Osteoblast (primary cell): ENCODE results near the gene PARD3. TPM values are rescaled to one million over a fixed set of nuclear protein-coding genes. Genes with fewer than 3 reads are reported as not detected.

ENCODE experiments used
- DNase-seq: peaks from one replicate; pipeline ENCODE4 v3.0.0; 2011; ENCODE audit warnings: low spot score, mixed read lengths; ENCODE audit not compliant: insufficient read length; ENCODE audit errors: missing footprints
- H2AFZ ChIP-seq: 2 replicates; pipeline ENCODE4 v1.6.0; 2011; ENCODE audit warnings: mild to moderate bottlenecking, low read length
- H3K27ac ChIP-seq: 2 replicates; pipeline ENCODE4 v1.5.1; 2011; ENCODE audit warnings: mild to moderate bottlenecking, low read depth, low read length, moderate library complexity
- H3K27me3 ChIP-seq: 2 replicates; pipeline ENCODE4 v1.6.0; 2012; ENCODE audit warnings: mild to moderate bottlenecking, control low read depth, inconsistent platforms, low read length, moderate library complexity; ENCODE audit not compliant: insufficient read depth
- H3K36me3 ChIP-seq: 2 replicates; pipeline ENCODE4 v1.5.1; 2011; ENCODE audit warnings: mild to moderate bottlenecking, low read length, control low read depth, moderate library complexity; ENCODE audit not compliant: insufficient read depth
- H3K4me1 ChIP-seq: 2 replicates; pipeline ENCODE4 v1.5.1; 2011; ENCODE audit warnings: mild to moderate bottlenecking, low read length, control low read depth, moderate library complexity; ENCODE audit not compliant: insufficient read depth
- H3K4me2 ChIP-seq: 2 replicates; pipeline ENCODE4 v1.6.0; 2011; ENCODE audit warnings: mild to moderate bottlenecking, low read length; ENCODE audit not compliant: insufficient read depth
- H3K4me3 ChIP-seq: fragments of 200-600 bp; sonication (generic); 3 replicates; pipeline ENCODE4 v1.5.1; 2012; ENCODE audit warnings: mild to moderate bottlenecking, low read length, inconsistent platforms; ENCODE audit not compliant: insufficient read depth
- H3K79me2 ChIP-seq: 2 replicates; pipeline ENCODE4 v1.6.0; 2012; ENCODE audit warnings: mild to moderate bottlenecking, low read length, control low read depth, inconsistent platforms; ENCODE audit not compliant: insufficient read depth
- H3K9me3 ChIP-seq: 2 replicates; pipeline ENCODE4 v1.5.1; 2011; ENCODE audit warnings: low read depth, low read length, control low read depth
- H4K20me1 ChIP-seq: 2 replicates; pipeline ENCODE4 v1.6.0; 2012; ENCODE audit warnings: mild to moderate bottlenecking, low read length, control low read depth; ENCODE audit not compliant: insufficient read depth
- CTCF ChIP-seq: IDR thresholded peaks from 2 replicates; pipeline ENCODE4 v1.5.1; 2011; ENCODE audit warnings: mild to moderate bottlenecking, low read depth, low read length, moderate library complexity; ENCODE audit errors: extremely low read depth
- total RNA-seq: library from RNA; depleted of rRNA; stranded (reverse); fragments of >200 nt; gene quantifications from 2 replicates; pipeline ENCODE4 v1.2.3, GENCODE V29; 2012

PARD3 gene
- total RNA-seq, 1 donor: 71.7 TPM

DNA sequence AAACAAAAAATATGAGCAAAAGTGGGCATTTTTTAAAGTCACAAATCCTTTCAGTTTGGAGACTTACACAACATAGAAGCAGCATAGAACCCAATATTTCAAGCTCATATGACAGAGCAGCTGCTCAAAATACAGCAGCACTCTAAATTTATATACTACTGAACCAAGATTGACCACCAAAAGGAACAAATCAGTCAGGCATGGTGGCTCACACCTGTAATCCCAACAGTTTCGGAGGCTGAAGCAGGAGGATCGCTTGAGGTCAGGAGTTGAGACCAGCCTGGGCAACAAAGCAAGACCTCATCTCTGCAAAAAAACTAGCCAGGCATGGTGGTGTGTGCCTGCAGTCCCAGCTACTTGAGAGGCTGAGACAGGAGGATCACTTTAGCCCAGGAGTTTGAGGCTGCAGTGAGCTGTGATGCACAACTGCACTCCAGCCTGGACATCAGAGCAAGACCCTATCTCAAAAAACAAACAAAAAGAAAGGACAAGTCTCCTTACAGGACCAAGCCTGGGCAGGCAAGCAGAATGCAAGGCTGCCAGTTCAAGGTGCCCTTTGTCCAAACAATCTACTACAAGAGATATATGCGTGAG lies 40.0 kb downstream of the PARD3 start:
- DNase-seq: no peak
- Histone ChIP-seq H3K27ac (no peak overlapping the region), H2AFZ (no peak overlapping the region), H3K9me3 (no peaks in the 10 kb centered on the region), H3K4me2 (no peak overlapping the region), H3K27me3 (no peaks in the 10 kb centered on the region), H4K20me1 (peaks cover 23% of the 10 kb centered on the region), H3K4me1 (peaks cover 4% of the 10 kb centered on the region), H3K4me3 (no peak overlapping the region), H3K36me3 (no peaks in the 10 kb centered on the region), H3K79me2 (peaks cover 52% of the 10 kb centered on the region)
- TF ChIP-seq CTCF: no peak

GRCh38 chr10:34773636-34774630 lies 41.2 kb downstream of the PARD3 start:
- H3K27me3 ChIP-seq: no peaks in the 10 kb centered on the region
- H4K20me1 ChIP-seq: peaks cover 21% of the 10 kb centered on the region
- no peaks in the 10 kb centered on the region for H3K9me3 ChIP-seq
- TF ChIP-seq CTCF: no peak
- peaks cover 58% of the 10 kb centered on the region for H3K79me2 ChIP-seq
- H2AFZ ChIP-seq: no peak overlapping the region
- no peaks in the 10 kb centered on the region for H3K36me3 ChIP-seq
- no peak overlapping the region for H3K4me3 ChIP-seq
- no peak overlapping the region for H3K27ac ChIP-seq
- H3K4me2 ChIP-seq: no peak overlapping the region
- no peak for DNase-seq
- H3K4me1 ChIP-seq: peaks cover 3% of the 10 kb centered on the region

DNA sequence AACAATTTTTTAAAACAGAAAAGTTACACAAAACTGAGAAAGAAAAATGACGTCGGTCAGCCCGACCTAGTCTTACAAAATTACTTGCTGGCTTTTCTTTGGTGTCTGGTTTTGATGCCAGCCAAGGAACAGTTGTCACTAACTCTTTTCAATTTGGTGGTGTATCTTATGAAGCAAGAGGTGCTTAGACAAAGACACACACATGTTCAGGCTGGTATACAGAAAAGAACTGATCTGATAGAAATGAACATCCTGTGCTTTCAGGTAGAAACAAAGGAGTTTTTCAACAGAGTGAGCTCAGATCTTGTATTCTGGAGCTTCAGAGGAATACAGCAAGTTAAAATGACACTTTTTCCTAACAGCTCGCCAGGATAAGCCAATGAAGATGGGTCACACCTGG lies 43.6 kb downstream of the PARD3 start:
- Histone ChIP-seq H3K9me3 (no peaks in the 10 kb centered on the region), H3K4me1 (no peaks in the 10 kb centered on the region), H3K79me2 (peaks cover 55% of the 10 kb centered on the region), H3K4me3 (no peak overlapping the region), H4K20me1 (peaks cover 21% of the 10 kb centered on the region), H3K27ac (no peak overlapping the region), H2AFZ (no peak overlapping the region), H3K27me3 (no peaks in the 10 kb centered on the region), H3K4me2 (no peak overlapping the region), H3K36me3 (no peaks in the 10 kb centered on the region)
- no peak for TF ChIP-seq CTCF
- no peak for DNase-seq

- no peak overlapping the region for H2AFZ ChIP-seq
- no peaks in the 10 kb centered on the region for H3K27me3 ChIP-seq
- H3K27ac ChIP-seq: no peak overlapping the region
- H3K4me2 ChIP-seq: no peak overlapping the region
- peaks cover 53% of the 10 kb centered on the region for H3K79me2 ChIP-seq
- DNase-seq: no peak
- no peaks in the 10 kb centered on the region for H3K4me1 ChIP-seq
- no peaks in the 10 kb centered on the region for H3K9me3 ChIP-seq
- H4K20me1 ChIP-seq: peaks cover 21% of the 10 kb centered on the region
- TF ChIP-seq CTCF: no peak
- H3K36me3 ChIP-seq: no peaks in the 10 kb centered on the region
- no peak overlapping the region for H3K4me3 ChIP-seq
Observed at GRCh38 chr10:34771106-34771505, 44.0 kb downstream of the PARD3 start.
